ENCODE data around the gene TSNAXIP1. TPM values are rescaled to one million over a fixed set of nuclear protein-coding genes. Genes with fewer than 3 reads are reported as not detected.
A peak's percentile ranks its signal among the peaks of the same experiment; 100 is the strongest.

TSNAXIP1 gene
- total and polyA plus RNA-seq, 4 experiments from 2014 or later = 0.44 to 0.64 TPM; not detected in 2

DNA sequence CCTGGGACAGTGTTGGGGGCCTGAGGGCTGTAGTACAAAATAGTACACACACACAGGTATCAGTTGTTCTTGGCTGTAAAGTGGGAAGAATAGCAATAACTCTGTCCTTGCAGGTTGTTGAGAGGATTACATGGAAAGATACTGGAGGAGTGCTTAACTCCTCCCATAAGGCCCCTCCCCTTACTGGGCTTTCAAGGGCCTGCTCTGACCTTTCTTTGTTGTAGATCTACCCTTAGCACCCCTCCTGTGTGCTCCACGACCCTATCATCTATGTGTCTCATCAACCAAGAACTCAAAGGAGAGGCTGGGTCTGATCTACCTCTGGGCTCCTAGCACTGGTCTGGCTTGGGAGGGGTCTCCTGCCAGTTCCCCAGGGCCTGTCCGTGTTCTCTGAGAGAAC is 57.9 kb downstream of the TSNAXIP1 start:
- peaks cover 5 to 15% (median 8%) of the 10 kb centered on the region in 4 donors for H3K4me1 Mint-ChIP-seq
- Histone ChIP-seq H3K4me3 (ENCODE audit: low read length in 2 of 2) (no peak overlapping the region), H3K36me3 (ENCODE audit: insufficient read depth, low read length) (peaks cover 19% of the 10 kb centered on the region), H3K4me1 (ENCODE audit: insufficient read depth, low read length) (no peaks in the 10 kb centered on the region), H3K27me3 (ENCODE audit: insufficient read depth, low read length) (no peaks in the 10 kb centered on the region), H3K9me3 (ENCODE audit: control insufficient read depth in 1 of 2, low read length in 2 of 2) (no peaks in the 10 kb centered on the region), H3K27ac (ENCODE audit: low read depth, low read length) (no peak overlapping the region)
- ChIA-PET POLR2A (ENCODE audit: partially characterized antibody) (interaction anchor here (0.6 kb wide), 1 partner anchor 9 kb away, joined by 3 read pairs; the partner anchor contains the start of gene EDC4), CTCF (ENCODE audit: partially characterized antibody) (interaction anchor here (1.3 to 5.8 kb wide), 2 partner anchors 49 to 343 kb away, joined by 4 to 46 read pairs; no protein-coding TSS in a partner anchor)
- H3K36me3 Mint-ChIP-seq = peaks cover 5 to 26% of the 10 kb centered on the region in 2 donors
- no peaks in the 10 kb centered on the region for H3K27me3 Mint-ChIP-seq
- H3K4me3 Mint-ChIP-seq = no peak overlapping the region
- no peak for DNase-seq
- intact Hi-C loops (cut with micrococcal nuclease) = no loop called here
- no peaks in the 10 kb centered on the region for H3K9me3 Mint-ChIP-seq
- peak overlapping the region in 3 of 7 donors; percentile 30 to 52 (median 41) for H3K27ac Mint-ChIP-seq

DNA sequence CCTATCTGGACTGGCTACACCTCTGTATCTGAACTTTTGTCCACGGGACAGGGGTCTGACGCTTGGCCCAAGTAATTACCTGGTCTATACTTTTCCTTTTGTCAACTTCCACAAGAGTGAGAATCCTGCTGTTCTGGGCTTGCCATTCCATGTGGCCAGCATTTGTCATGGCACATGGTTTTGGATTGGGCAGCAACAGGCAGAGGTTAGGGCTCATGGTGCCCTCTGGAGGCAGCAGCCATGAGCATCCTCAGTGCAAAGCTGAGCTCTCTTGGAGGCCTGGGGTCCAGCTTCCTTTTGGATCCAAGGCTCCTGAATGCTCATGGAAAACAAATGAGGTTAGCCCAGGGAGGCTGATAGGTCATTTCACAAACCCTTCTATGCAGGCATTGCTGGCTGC is 58.6 kb downstream of the TSNAXIP1 start:
- Histone ChIP-seq H3K4me3 (ENCODE audit: low read length in 2 of 2) (no peak overlapping the region), H3K4me1 (ENCODE audit: insufficient read depth, low read length) (no peaks in the 10 kb centered on the region), H3K36me3 (ENCODE audit: insufficient read depth, low read length) (peaks cover 26% of the 10 kb centered on the region), H3K27ac (ENCODE audit: low read depth, low read length) (no peak overlapping the region), H3K27me3 (ENCODE audit: insufficient read depth, low read length) (no peaks in the 10 kb centered on the region), H3K9me3 (ENCODE audit: control insufficient read depth in 1 of 2, low read length in 2 of 2) (no peaks in the 10 kb centered on the region)
- ChIA-PET POLR2A (ENCODE audit: partially characterized antibody) (interaction anchor here (0.8 kb wide), 1 partner anchor 18 kb away, joined by 3 read pairs; the partner anchor contains the start of gene CENPT), CTCF (ENCODE audit: partially characterized antibody) (interaction anchor here (0.5 to 5.8 kb wide), 8 partner anchors 9 to 344 kb away, joined by 3 to 46 read pairs (median 4); no protein-coding TSS in a partner anchor)
- H3K4me3 Mint-ChIP-seq = no peak overlapping the region
- no peak for DNase-seq
- H3K9me3 Mint-ChIP-seq = no peaks in the 10 kb centered on the region
- intact Hi-C loops (cut with micrococcal nuclease) = loop anchor here (1.0 kb wide), 1 partner anchor 49 kb away; no protein-coding TSS in a partner anchor
- no peaks in the 10 kb centered on the region for H3K27me3 Mint-ChIP-seq
- H3K36me3 Mint-ChIP-seq = peaks cover 6 to 31% of the 10 kb centered on the region in 2 donors
- peak overlapping the region in 2 of 7 donors; percentile 30 to 59 for H3K27ac Mint-ChIP-seq
- H3K4me1 Mint-ChIP-seq = peaks cover 5 to 15% (median 9%) of the 10 kb centered on the region in 4 donors

DNA sequence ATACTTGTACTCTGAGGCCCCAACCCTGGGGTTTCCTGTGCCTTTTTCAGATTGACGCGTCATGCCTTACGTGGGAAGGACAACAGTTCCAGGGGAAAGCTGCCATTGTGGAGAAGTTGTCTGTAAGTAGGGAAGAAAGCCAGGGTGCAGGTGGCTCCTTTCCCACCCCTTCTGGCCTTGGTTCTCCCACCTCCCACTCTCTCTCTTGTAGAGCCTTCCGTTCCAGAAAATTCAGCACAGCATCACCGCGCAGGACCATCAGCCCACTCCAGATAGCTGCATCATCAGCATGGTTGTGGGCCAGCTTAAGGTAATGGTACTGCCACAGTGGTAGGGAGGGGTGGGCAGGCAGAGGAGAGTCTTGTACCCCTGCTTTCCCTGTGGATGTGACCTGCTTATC is 61.6 kb downstream of the TSNAXIP1 start:
- Histone ChIP-seq H3K4me3 (ENCODE audit: low read length in 2 of 2) (no peak overlapping the region), H3K27ac (ENCODE audit: low read depth, low read length) (no peak overlapping the region), H3K4me1 (ENCODE audit: insufficient read depth, low read length) (peaks cover 6% of the 10 kb centered on the region), H3K36me3 (ENCODE audit: insufficient read depth, low read length) (peaks cover 14% of the 10 kb centered on the region), H3K27me3 (ENCODE audit: insufficient read depth, low read length) (no peaks in the 10 kb centered on the region), H3K9me3 (ENCODE audit: control insufficient read depth in 1 of 2, low read length in 2 of 2) (no peaks in the 10 kb centered on the region)
- DNase-seq = no peak
- Mint-ChIP-seq H3K4me1 (peaks cover 5 to 18% (median 7%) of the 10 kb centered on the region in 4 donors), H3K36me3 (peaks cover 13 to 37% of the 10 kb centered on the region in 2 donors), H3K4me3 (no peak overlapping the region), H3K27ac (no peak overlapping the region), H3K27me3 (no peaks in the 10 kb centered on the region), H3K9me3 (no peaks in the 10 kb centered on the region)
- ChIA-PET CTCF (ENCODE audit: partially characterized antibody) (interaction anchor here (1.9 to 3.1 kb wide), 2 partner anchors 15 to 52 kb away, joined by 5 to 15 read pairs; no protein-coding TSS in a partner anchor), POLR2A (ENCODE audit: partially characterized antibody) (no interaction called here)
- intact Hi-C loops (cut with micrococcal nuclease) = no loop called here

DNA sequence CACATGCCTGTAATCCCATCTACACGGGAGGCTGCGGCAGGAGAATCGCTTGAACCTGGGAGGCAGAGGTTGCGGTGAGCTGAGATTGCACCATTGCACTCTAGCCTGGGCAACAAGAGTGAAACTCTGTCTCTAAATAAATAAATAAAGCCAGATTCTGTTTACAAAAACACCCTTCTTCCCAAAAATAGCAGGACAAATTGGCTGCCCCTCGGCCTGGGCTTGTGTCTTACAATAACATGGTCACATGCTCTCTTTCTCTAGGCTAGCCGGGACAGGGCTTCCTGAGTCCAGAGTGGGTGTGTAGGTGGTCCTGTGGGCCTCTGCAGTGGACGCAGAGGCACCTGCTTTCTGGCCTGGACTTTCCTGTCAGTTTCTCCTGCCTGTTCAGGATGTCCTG is 63.0 kb downstream of the TSNAXIP1 start:
- H3K27ac Mint-ChIP-seq = peak overlapping the region in 2 of 7 donors; percentile 53 to 77
- H3K9me3 Mint-ChIP-seq = no peaks in the 10 kb centered on the region
- CTCF ChIA-PET (ENCODE audit: partially characterized antibody) = interaction anchor here (1.7 to 3.1 kb wide), 2 partner anchors 14 to 53 kb away, joined by 5 to 15 read pairs; no protein-coding TSS in a partner anchor
- intact Hi-C loops (cut with micrococcal nuclease) = no loop called here
- DNase-seq = no peak
- Histone ChIP-seq H3K27ac (ENCODE audit: low read depth, low read length) (no peak overlapping the region), H3K4me1 (ENCODE audit: insufficient read depth, low read length) (peaks cover 18% of the 10 kb centered on the region), H3K4me3 (ENCODE audit: low read length in 2 of 2) (no peak overlapping the region), H3K36me3 (ENCODE audit: insufficient read depth, low read length) (peaks cover 14% of the 10 kb centered on the region), H3K9me3 (ENCODE audit: control insufficient read depth in 1 of 2, low read length in 2 of 2) (no peaks in the 10 kb centered on the region), H3K27me3 (ENCODE audit: insufficient read depth, low read length) (no peaks in the 10 kb centered on the region)
- peaks cover 10 to 45% of the 10 kb centered on the region in 2 donors for H3K36me3 Mint-ChIP-seq
- no peak overlapping the region for H3K4me3 Mint-ChIP-seq
- no peaks in the 10 kb centered on the region for H3K27me3 Mint-ChIP-seq
- POLR2A ChIA-PET (ENCODE audit: partially characterized antibody) = no interaction called here
- H3K4me1 Mint-ChIP-seq = peaks cover 14 to 31% (median 18%) of the 10 kb centered on the region in 4 donors

DNA sequence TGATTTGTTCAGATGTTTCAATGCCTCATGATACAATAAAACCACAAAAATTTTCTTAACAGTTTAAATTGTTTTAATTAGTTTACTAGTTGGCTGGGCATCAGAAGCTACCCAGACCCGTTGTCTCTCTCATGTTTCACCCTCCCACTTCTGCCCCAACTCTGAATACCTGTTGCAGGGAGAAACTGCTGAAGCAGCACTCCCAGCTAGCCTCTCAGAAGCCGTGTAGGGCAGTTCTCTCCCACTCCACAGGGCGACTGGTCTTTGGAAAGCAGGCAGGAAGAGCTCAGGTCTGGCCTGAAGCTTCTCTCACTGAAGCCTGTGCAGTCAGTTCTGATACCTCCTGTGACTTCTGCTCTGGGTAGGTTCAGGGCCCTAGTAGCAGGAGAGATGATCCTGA is 64.6 kb downstream of the TSNAXIP1 start:
- no peak for DNase-seq
- intact Hi-C loops (cut with micrococcal nuclease) = no loop called here

DNA sequence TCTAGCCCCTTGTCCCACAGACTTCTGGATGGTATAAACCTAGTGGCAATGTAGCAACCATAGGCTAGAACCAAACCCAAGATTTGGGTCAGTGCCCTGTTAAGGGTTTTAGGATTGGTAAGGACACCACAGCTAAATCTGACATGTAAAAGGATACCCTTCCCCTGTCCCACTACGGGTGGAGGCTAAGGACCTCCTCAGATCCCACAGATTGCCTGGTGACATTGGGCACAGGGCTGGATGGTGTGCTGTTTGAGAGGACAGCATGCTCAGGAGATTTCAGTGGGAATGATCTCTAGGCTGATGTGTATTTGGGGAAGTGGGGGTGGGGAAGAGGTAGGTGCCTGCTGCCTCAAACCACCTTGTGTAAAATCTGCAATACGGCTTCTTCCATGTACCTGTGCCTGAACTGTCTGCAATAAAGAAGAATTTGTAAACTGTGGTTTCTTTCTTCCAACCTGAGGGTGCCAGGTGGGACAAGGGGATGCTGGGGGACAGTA is 65.5 kb downstream of the TSNAXIP1 start:
- POLR2A ChIA-PET (ENCODE audit: partially characterized antibody) = interaction anchor here (0.8 to 3.7 kb wide), 7 partner anchors 8 to 212 kb away, joined by 3 to 29 read pairs (median 4); partner anchors contain the start of genes ACD, CENPT, NUTF2 and PSMB10
- Histone ChIP-seq H3K9me3 (ENCODE audit: control insufficient read depth in 1 of 2, low read length in 2 of 2) (no peaks in the 10 kb centered on the region), H3K36me3 (ENCODE audit: insufficient read depth, low read length) (peaks cover 25% of the 10 kb centered on the region), H3K27me3 (ENCODE audit: insufficient read depth, low read length) (no peaks in the 10 kb centered on the region), H3K27ac (ENCODE audit: low read depth, low read length) (peak overlapping the region; percentile 91), H3K4me1 (ENCODE audit: insufficient read depth, low read length) (peaks cover 36% of the 10 kb centered on the region), H3K4me3 (ENCODE audit: low read length in 2 of 2) (peak overlapping the region; percentile 57 to 90)
- Mint-ChIP-seq H3K27me3 (no peaks in the 10 kb centered on the region), H3K36me3 (peaks cover 14 to 54% of the 10 kb centered on the region in 2 donors), H3K4me3 (peak overlapping the region; percentile 82 to 95 (median 94)), H3K4me1 (peaks cover 25 to 43% (median 33%) of the 10 kb centered on the region in 4 donors), H3K9me3 (peaks cover 0 to 1% (median 0%) of the 10 kb centered on the region in 8 donors), H3K27ac (peak overlapping the region; percentile 79 to 95 (median 91))
- no peak for DNase-seq
- CTCF ChIA-PET (ENCODE audit: partially characterized antibody) = interaction anchor here (1.0 to 1.6 kb wide), 4 partner anchors 12 to 351 kb away, joined by 3 to 9 read pairs (median 3); partner anchors contain the start of gene NRN1L
- intact Hi-C loops (cut with micrococcal nuclease) = loop anchor here (1.0 kb wide), 2 partner anchors 26 to 30 kb away; partner anchors contain the start of genes NUTF2 and THAP11

More for the DNA sequence above, 64.6 kb downstream of the TSNAXIP1 start:
- Mint-ChIP-seq H3K9me3 (peaks cover 0 to 1% (median 0%) of the 10 kb centered on the region in 8 donors), H3K4me1 (peaks cover 25 to 43% (median 32%) of the 10 kb centered on the region in 4 donors), H3K36me3 (peaks cover 8 to 52% of the 10 kb centered on the region in 2 donors), H3K27me3 (no peaks in the 10 kb centered on the region), H3K27ac (peak overlapping the region in 3 of 7 donors; percentile 13 to 82 (median 65)), H3K4me3 (peak overlapping the region in 2 of 8 donors; percentile 46 to 95)
- Histone ChIP-seq H3K27me3 (ENCODE audit: insufficient read depth, low read length) (no peaks in the 10 kb centered on the region), H3K27ac (ENCODE audit: low read depth, low read length) (no peak overlapping the region), H3K36me3 (ENCODE audit: insufficient read depth, low read length) (peaks cover 18% of the 10 kb centered on the region), H3K4me1 (ENCODE audit: insufficient read depth, low read length) (peaks cover 34% of the 10 kb centered on the region), H3K4me3 (ENCODE audit: low read length in 2 of 2) (no peak overlapping the region), H3K9me3 (ENCODE audit: control insufficient read depth in 1 of 2, low read length in 2 of 2) (no peaks in the 10 kb centered on the region)
- CTCF ChIA-PET (ENCODE audit: partially characterized antibody) = interaction anchor here (0.7 to 1.6 kb wide), 5 partner anchors 13 to 350 kb away, joined by 3 to 9 read pairs (median 3); partner anchors contain the start of gene NRN1L
- POLR2A ChIA-PET (ENCODE audit: partially characterized antibody) = interaction anchor here (0.5 to 3.7 kb wide), 7 partner anchors 9 to 211 kb away, joined by 3 to 29 read pairs (median 4); partner anchors contain the start of genes ACD and PSMB10

Measured in CD4-positive, alpha-beta memory T cell (primary cell).